Measurements from ENCODE around the gene C22orf39. TPM values are rescaled to one million over a fixed set of nuclear protein-coding genes. Genes with fewer than 3 reads are reported as not detected.

Gene C22orf39
- total RNA-seq, 1 experiment from 2014 or later = 26.5 TPM

DNA sequence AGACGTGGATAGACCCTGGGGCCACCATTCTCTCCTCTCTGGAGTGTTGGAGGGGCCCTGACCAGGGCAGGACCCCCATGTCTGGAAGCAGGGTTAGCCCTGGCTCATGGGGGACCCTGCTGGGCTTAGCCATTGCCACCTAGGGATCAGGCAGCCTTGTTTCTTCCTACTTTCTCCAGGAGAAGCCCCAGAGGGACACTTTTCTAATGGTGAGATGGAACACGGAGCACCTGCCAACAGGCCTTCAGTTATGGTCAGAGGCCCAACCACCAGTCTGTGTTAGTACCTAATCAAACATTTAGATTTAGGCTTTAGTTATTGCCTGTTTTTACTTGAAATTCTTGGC, 1.9 kb upstream of the C22orf39 start:
- H3K27me3 Mint-ChIP-seq (ENCODE audit: low read depth) = peaks cover 8% of the 10 kb centered on the region

More for the DNA sequence above, 1.9 kb upstream of the C22orf39 start:
- Mint-ChIP-seq H3K27ac (no peak overlapping the region), H3K9me3 (no peaks in the 10 kb centered on the region), H3K4me3 (no peak overlapping the region), H3K4me1 (peaks cover 16% of the 10 kb centered on the region), H3K36me3 (peaks cover 34% of the 10 kb centered on the region)
- ATAC-seq (no peak), DNase-seq (ENCODE audit: low spot score) (no peak)
- TF ChIP-seq RORB (CRISPR knock-in tag; IDR thresholded peaks at IDR 0.05) (no peak), TEAD4 (CRISPR knock-in tag; IDR thresholded peaks at IDR 0.05) (no peak), FOXJ3 (CRISPR knock-in tag; IDR thresholded peaks at IDR 0.05; ENCODE audit: borderline replicate concordance) (no peak), IRF2 (CRISPR knock-in tag; IDR thresholded peaks at IDR 0.05; ENCODE audit: borderline replicate concordance, low read depth) (no peak), TEAD1 (CRISPR knock-in tag; IDR thresholded peaks at IDR 0.05) (no peak), JUN (CRISPR knock-in tag; IDR thresholded peaks at IDR 0.05) (no peak), ZNF671 (CRISPR knock-in tag; IDR thresholded peaks at IDR 0.05) (no peak), ZNF232 (CRISPR knock-in tag; IDR thresholded peaks at IDR 0.05) (no peak), ATF1 (CRISPR knock-in tag; IDR thresholded peaks at IDR 0.05) (no peak), NFYB (CRISPR knock-in tag; conservative IDR thresholded peaks at IDR 0.05; ENCODE audit: low read depth) (no peak), SP1 (CRISPR knock-in tag; conservative IDR thresholded peaks at IDR 0.05) (no peak)
- TF ChIP-seq, protein P1, sequence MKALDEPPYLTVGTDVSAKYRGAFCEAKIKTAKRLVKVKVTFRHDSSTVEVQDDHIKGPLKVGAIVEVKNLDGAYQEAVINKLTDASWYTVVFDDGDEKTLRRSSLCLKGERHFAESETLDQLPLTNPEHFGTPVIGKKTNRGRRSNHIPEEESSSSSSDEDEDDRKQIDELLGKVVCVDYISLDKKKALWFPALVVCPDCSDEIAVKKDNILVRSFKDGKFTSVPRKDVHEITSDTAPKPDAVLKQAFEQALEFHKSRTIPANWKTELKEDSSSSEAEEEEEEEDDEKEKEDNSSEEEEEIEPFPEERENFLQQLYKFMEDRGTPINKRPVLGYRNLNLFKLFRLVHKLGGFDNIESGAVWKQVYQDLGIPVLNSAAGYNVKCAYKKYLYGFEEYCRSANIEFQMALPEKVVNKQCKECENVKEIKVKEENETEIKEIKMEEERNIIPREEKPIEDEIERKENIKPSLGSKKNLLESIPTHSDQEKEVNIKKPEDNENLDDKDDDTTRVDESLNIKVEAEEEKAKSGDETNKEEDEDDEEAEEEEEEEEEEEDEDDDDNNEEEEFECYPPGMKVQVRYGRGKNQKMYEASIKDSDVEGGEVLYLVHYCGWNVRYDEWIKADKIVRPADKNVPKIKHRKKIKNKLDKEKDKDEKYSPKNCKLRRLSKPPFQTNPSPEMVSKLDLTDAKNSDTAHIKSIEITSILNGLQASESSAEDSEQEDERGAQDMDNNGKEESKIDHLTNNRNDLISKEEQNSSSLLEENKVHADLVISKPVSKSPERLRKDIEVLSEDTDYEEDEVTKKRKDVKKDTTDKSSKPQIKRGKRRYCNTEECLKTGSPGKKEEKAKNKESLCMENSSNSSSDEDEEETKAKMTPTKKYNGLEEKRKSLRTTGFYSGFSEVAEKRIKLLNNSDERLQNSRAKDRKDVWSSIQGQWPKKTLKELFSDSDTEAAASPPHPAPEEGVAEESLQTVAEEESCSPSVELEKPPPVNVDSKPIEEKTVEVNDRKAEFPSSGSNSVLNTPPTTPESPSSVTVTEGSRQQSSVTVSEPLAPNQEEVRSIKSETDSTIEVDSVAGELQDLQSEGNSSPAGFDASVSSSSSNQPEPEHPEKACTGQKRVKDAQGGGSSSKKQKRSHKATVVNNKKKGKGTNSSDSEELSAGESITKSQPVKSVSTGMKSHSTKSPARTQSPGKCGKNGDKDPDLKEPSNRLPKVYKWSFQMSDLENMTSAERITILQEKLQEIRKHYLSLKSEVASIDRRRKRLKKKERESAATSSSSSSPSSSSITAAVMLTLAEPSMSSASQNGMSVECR (CRISPR knock-in tag; IDR thresholded peaks at IDR 0.05; ENCODE audit: borderline replicate concordance) = no peak
- TF ChIP-seq, protein P2, sequence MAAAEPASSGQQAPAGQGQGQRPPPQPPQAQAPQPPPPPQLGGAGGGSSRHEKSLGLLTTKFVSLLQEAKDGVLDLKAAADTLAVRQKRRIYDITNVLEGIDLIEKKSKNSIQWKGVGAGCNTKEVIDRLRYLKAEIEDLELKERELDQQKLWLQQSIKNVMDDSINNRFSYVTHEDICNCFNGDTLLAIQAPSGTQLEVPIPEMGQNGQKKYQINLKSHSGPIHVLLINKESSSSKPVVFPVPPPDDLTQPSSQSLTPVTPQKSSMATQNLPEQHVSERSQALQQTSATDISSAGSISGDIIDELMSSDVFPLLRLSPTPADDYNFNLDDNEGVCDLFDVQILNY (CRISPR knock-in tag; IDR thresholded peaks at IDR 0.05) = no peak
- TF ChIP-seq, protein P3, sequence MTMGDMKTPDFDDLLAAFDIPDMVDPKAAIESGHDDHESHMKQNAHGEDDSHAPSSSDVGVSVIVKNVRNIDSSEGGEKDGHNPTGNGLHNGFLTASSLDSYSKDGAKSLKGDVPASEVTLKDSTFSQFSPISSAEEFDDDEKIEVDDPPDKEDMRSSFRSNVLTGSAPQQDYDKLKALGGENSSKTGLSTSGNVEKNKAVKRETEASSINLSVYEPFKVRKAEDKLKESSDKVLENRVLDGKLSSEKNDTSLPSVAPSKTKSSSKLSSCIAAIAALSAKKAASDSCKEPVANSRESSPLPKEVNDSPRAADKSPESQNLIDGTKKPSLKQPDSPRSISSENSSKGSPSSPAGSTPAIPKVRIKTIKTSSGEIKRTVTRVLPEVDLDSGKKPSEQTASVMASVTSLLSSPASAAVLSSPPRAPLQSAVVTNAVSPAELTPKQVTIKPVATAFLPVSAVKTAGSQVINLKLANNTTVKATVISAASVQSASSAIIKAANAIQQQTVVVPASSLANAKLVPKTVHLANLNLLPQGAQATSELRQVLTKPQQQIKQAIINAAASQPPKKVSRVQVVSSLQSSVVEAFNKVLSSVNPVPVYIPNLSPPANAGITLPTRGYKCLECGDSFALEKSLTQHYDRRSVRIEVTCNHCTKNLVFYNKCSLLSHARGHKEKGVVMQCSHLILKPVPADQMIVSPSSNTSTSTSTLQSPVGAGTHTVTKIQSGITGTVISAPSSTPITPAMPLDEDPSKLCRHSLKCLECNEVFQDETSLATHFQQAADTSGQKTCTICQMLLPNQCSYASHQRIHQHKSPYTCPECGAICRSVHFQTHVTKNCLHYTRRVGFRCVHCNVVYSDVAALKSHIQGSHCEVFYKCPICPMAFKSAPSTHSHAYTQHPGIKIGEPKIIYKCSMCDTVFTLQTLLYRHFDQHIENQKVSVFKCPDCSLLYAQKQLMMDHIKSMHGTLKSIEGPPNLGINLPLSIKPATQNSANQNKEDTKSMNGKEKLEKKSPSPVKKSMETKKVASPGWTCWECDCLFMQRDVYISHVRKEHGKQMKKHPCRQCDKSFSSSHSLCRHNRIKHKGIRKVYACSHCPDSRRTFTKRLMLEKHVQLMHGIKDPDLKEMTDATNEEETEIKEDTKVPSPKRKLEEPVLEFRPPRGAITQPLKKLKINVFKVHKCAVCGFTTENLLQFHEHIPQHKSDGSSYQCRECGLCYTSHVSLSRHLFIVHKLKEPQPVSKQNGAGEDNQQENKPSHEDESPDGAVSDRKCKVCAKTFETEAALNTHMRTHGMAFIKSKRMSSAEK (CRISPR knock-in tag; IDR thresholded peaks at IDR 0.05; ENCODE audit: borderline replicate concordance) = no peak
- TF ChIP-seq, protein P4, sequence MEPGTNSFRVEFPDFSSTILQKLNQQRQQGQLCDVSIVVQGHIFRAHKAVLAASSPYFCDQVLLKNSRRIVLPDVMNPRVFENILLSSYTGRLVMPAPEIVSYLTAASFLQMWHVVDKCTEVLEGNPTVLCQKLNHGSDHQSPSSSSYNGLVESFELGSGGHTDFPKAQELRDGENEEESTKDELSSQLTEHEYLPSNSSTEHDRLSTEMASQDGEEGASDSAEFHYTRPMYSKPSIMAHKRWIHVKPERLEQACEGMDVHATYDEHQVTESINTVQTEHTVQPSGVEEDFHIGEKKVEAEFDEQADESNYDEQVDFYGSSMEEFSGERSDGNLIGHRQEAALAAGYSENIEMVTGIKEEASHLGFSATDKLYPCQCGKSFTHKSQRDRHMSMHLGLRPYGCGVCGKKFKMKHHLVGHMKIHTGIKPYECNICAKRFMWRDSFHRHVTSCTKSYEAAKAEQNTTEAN (CRISPR knock-in tag; IDR thresholded peaks at IDR 0.05) = no peak
- ChIA-PET CTCF (no interaction called here), POLR2A (no interaction called here)
